Activated CD4-positive, alpha-beta T cell treated with anti-CD3 and anti-CD28 coated beads, Interleukin-2, amount 10 ng/mL, durations not matched to agents 7 days and 5 days (primary cell): ENCODE results near the gene DDX52. TPM values are rescaled to one million over a fixed set of nuclear protein-coding genes. Genes with fewer than 3 reads are reported as not detected.

ENCODE experiments used
- CTCF ChIA-PET: fragments of 350-600 bp; sonication (Branson Sonifier 250); formaldehyde crosslinking; loops from one replicate; lab custom pipeline; 2021; ENCODE audit warnings: antibody characterized with exemption; lab: Charles Lee
- POLR2A ChIA-PET: fragments of 350-600 bp; sonication (Branson Sonifier 250); formaldehyde crosslinking; loops from one replicate; lab custom pipeline; 2021; ENCODE audit warnings: antibody characterized with exemption; lab: Charles Lee
- DNase-seq: peaks from one replicate; pipeline ENCODE4 v3.0.0-alpha.2; 2020
- H3K27ac Mint-ChIP-seq: one replicate; pipeline ENCODE4 v1.8.0; 2021; ENCODE audit warnings: mild to moderate bottlenecking, moderate library complexity, mixed read lengths
- H3K27me3 Mint-ChIP-seq: one replicate; pipeline ENCODE4 v1.8.0; 2021; ENCODE audit warnings: mixed read lengths
- H3K36me3 Mint-ChIP-seq: one replicate; pipeline ENCODE4 v1.8.0; 2021; ENCODE audit warnings: low read depth, mixed read lengths
- H3K4me1 Mint-ChIP-seq: one replicate; pipeline ENCODE4 v1.8.0; 2021; ENCODE audit warnings: mixed read lengths
- H3K4me3 Mint-ChIP-seq: one replicate; pipeline ENCODE4 v1.8.0; 2021; ENCODE audit warnings: mild to moderate bottlenecking, moderate library complexity, mixed read lengths
- H3K9me3 Mint-ChIP-seq: one replicate; pipeline ENCODE4 v1.8.0; 2021; ENCODE audit warnings: mixed read lengths
- microRNA-seq: library from miRNA; unstranded; fragments of <30 nt; microRNA quantifications from one replicate; pipeline ENCODE4 v1.2.0, GENCODE V29; 2021; ENCODE audit warnings: borderline microRNAs expressed, borderline replicate concordance
- total RNA-seq, 2 experiments: library from RNA; stranded (reverse); gene quantifications; one replicate each; pipeline ENCODE4 v1.2.3, GENCODE V29; 2021

Gene DDX52
- total RNA-seq, 2 experiments from 2014 or later: 26.7 to 27.7 TPM

- Mint-ChIP-seq H3K36me3 (peaks cover 58% of the 10 kb centered on the region), H3K4me3 (no peak overlapping the region), H3K4me1 (peaks cover 2% of the 10 kb centered on the region), H3K27ac (no peak overlapping the region), H3K27me3 (no peaks in the 10 kb centered on the region), H3K9me3 (no peaks in the 10 kb centered on the region)
- ChIA-PET POLR2A (no interaction called here), CTCF (no interaction called here)
- DNase-seq: no peak
Measured at GRCh38 chr17:37564252-37564651, 79.0 kb downstream of the DDX52 start.

GRCh38 chr17:37562016-37562745 is 81.1 kb downstream of the DDX52 start:
- H3K27ac Mint-ChIP-seq: peak overlapping the region; percentile 6
- peaks cover 2% of the 10 kb centered on the region for H3K4me1 Mint-ChIP-seq
- H3K27me3 Mint-ChIP-seq: no peaks in the 10 kb centered on the region
- POLR2A ChIA-PET: no interaction called here
- no peak for DNase-seq
- H3K4me3 Mint-ChIP-seq: no peak overlapping the region
- H3K9me3 Mint-ChIP-seq: no peaks in the 10 kb centered on the region
- CTCF ChIA-PET: interaction anchor here (1.1 kb wide), 1 partner anchor 40 kb away, joined by 3 read pairs; no protein-coding TSS in a partner anchor
- peaks cover 54% of the 10 kb centered on the region for H3K36me3 Mint-ChIP-seq

Small RNA genes lying within 50 kb of the gene (microRNA-seq; reads per million reads assigned to microRNA genes)
- not detected for gene MIR378J

Other genes starting within 250 kb of the DDX52 start
- gene ACACA, start 236.6 kb downstream of the DDX52 start, total RNA-seq: 10 to 100 TPM; 38.7 TPM
- gene TADA2A, start 236.6 kb downstream of the DDX52 start, total RNA-seq: 10 to 100 TPM; 40.9 to 45.0 TPM
- 10 to 100 TPM in 1 of 2 experiments, 1 to 10 TPM in 1; 9.3 to 11.0 TPM for gene DUSP14, start 153.6 kb downstream of the DDX52 start, total RNA-seq
- 100 to 1,000 TPM; 106 to 111 TPM for gene SYNRG, start 34.0 kb downstream of the DDX52 start, total RNA-seq
- under 1 TPM in 1 of 2 experiments, not detected in 1; 0.08 TPM for gene HNF1B, start 101.6 kb upstream of the DDX52 start, total RNA-seq